ENCODE measurements around the gene PID1. TPM values are rescaled to one million over a fixed set of nuclear protein-coding genes. Genes with fewer than 3 reads are reported as not detected.

Gene PID1
- total RNA-seq, 1 experiment from 2014 or later, result 0.15 TPM

DNA sequence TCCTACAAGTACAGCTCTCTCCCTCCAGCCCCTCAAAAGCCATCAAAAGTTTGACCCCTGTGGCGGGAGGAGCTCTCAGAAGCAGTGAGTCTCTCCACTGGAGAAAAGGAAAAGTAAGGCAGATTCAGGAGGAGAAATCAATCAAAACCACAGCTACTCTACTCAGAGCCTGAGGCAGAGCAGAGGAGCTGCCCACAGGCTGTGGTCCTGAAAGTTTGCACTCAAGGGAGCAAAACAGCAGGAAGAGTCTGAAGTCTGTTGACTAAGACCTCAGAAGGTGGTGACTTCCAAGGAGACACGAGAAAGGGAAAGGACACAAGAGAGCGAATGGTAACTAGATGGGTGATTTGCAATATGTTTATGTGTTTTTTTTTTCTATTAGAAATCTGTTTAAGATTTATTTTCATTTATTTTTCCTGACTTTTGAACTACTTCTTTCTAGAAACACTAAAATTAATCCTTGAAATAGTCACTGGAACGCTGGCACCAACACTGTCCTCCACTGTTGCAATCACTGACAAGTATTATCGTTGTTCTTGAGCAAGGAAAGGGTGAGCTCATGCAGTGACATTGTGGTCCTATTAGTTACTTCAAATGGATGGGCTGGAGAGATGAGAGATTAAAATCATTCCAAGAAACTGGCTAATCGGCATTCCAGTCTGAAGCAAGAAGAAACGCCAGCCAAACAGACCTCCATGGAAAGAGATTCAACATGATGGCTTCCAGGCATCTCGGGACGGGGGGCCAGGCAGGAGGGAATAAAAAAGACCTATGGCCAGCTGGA is 35.8 kb downstream of the PID1 start:
- ATAC-seq (no peak), DNase-seq (ENCODE audit: low read depth, low spot score) (no peak)
- H3K9ac ChIP-seq (ENCODE audit: low read length), result no peak overlapping the region
- H3K4me3 ChIP-seq (replicated peaks in 1 of 2; ENCODE audit: low read depth in 1 of 2, low read length in 2 of 2), result no peak overlapping the region
- intact Hi-C loops (cut with micrococcal nuclease), result no loop called here
- no peaks in the 10 kb centered on the region for H3K79me2 ChIP-seq (ENCODE audit: insufficient read depth, low read length)
- RAD21 ChIA-PET (ENCODE audit: low non-redundant PET in 1 of 2, low total read pairs in 2 of 2, uncharacterized antibody in 2 of 2, unreplicated experiment in 2 of 2), result no interaction called here
- no peaks in the 10 kb centered on the region for H3K4me1 ChIP-seq (ENCODE audit: control insufficient read depth in 1 of 2, insufficient read depth in 2 of 2, low read length in 2 of 2)
- CTCF ChIA-PET, result no interaction called here
- no peaks in the 10 kb centered on the region for H3K36me3 ChIP-seq (ENCODE audit: control insufficient read depth in 1 of 2, insufficient read depth in 2 of 2, low read length in 2 of 2)
- no peaks in the 10 kb centered on the region for H3K9me3 ChIP-seq (ENCODE audit: control insufficient read depth in 1 of 2, insufficient read depth in 1 of 2, low read depth in 1 of 2, low read length in 2 of 2)
- no peak overlapping the region for H2AFZ ChIP-seq (ENCODE audit: low read depth, low read length, poor library complexity, severe bottlenecking)
- no peak overlapping the region for H3K27ac ChIP-seq (ENCODE audit: low read depth, low read length)
- TF ChIP-seq, protein P1, sequence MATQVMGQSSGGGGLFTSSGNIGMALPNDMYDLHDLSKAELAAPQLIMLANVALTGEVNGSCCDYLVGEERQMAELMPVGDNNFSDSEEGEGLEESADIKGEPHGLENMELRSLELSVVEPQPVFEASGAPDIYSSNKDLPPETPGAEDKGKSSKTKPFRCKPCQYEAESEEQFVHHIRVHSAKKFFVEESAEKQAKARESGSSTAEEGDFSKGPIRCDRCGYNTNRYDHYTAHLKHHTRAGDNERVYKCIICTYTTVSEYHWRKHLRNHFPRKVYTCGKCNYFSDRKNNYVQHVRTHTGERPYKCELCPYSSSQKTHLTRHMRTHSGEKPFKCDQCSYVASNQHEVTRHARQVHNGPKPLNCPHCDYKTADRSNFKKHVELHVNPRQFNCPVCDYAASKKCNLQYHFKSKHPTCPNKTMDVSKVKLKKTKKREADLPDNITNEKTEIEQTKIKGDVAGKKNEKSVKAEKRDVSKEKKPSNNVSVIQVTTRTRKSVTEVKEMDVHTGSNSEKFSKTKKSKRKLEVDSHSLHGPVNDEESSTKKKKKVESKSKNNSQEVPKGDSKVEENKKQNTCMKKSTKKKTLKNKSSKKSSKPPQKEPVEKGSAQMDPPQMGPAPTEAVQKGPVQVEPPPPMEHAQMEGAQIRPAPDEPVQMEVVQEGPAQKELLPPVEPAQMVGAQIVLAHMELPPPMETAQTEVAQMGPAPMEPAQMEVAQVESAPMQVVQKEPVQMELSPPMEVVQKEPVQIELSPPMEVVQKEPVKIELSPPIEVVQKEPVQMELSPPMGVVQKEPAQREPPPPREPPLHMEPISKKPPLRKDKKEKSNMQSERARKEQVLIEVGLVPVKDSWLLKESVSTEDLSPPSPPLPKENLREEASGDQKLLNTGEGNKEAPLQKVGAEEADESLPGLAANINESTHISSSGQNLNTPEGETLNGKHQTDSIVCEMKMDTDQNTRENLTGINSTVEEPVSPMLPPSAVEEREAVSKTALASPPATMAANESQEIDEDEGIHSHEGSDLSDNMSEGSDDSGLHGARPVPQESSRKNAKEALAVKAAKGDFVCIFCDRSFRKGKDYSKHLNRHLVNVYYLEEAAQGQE (IDR thresholded peaks at IDR 0.05; ENCODE audit: low read depth), result peak; percentile 42
- TF ChIP-seq CBX3 (IDR thresholded peaks at IDR 0.05; ENCODE audit: low read depth), result no peak
- POLR2A ChIA-PET, result no interaction called here
- BruUV-seq (replicated peaks), result no TSS peak
- no peaks in the 10 kb centered on the region for H4K20me1 ChIP-seq (ENCODE audit: insufficient read depth)
- no peak overlapping the region for H3K4me2 ChIP-seq (ENCODE audit: low read length)
- no peaks in the 10 kb centered on the region for H3K9me2 ChIP-seq (ENCODE audit: insufficient read depth)
- no peaks in the 10 kb centered on the region for H3K27me3 ChIP-seq (ENCODE audit: insufficient read depth, low read length)

DNA sequence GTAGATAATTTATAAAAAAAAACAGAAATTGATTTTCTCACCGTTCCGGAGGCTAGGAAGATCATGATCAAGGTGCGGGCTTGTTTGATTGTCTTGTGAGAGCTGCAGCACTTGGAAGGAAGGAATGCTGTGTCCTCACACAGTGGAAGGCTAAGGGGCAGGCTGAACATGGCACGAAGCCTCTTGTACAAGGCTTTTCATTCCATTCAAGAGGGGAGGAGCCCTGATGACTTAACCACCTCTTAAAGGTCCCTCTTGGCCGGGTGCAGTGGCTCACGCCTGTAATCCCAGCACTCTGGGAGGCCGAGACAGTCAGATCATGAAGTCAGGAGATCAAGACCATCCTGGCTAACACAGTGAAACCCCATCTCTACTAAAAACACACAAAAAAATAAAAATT is 39.2 kb downstream of the PID1 start:
- RAD21 ChIA-PET (ENCODE audit: low non-redundant PET in 1 of 2, low total read pairs in 2 of 2, uncharacterized antibody in 2 of 2, unreplicated experiment in 2 of 2), result no interaction called here
- Histone ChIP-seq H3K79me2 (ENCODE audit: insufficient read depth, low read length) (no peaks in the 10 kb centered on the region), H4K20me1 (ENCODE audit: insufficient read depth) (no peaks in the 10 kb centered on the region), H3K4me2 (ENCODE audit: low read length) (no peak overlapping the region), H3K4me3 (replicated peaks in 1 of 2; ENCODE audit: low read depth in 1 of 2, low read length in 2 of 2) (no peak overlapping the region), H3K9me2 (ENCODE audit: insufficient read depth) (no peaks in the 10 kb centered on the region), H3K9ac (ENCODE audit: low read length) (no peak overlapping the region), H3K4me1 (ENCODE audit: control insufficient read depth in 1 of 2, insufficient read depth in 2 of 2, low read length in 2 of 2) (no peaks in the 10 kb centered on the region), H3K27me3 (ENCODE audit: insufficient read depth, low read length) (no peaks in the 10 kb centered on the region), H3K36me3 (ENCODE audit: control insufficient read depth in 1 of 2, insufficient read depth in 2 of 2, low read length in 2 of 2) (no peaks in the 10 kb centered on the region), H3K27ac (ENCODE audit: low read depth, low read length) (no peak overlapping the region), H3K9me3 (ENCODE audit: control insufficient read depth in 1 of 2, insufficient read depth in 1 of 2, low read depth in 1 of 2, low read length in 2 of 2) (no peaks in the 10 kb centered on the region), H2AFZ (ENCODE audit: low read depth, low read length, poor library complexity, severe bottlenecking) (no peak overlapping the region)
- DNase-seq (ENCODE audit: low read depth, low spot score), result no peak
- CTCF ChIA-PET, result no interaction called here
- intact Hi-C loops (cut with micrococcal nuclease), result no loop called here
- POLR2A ChIA-PET, result no interaction called here
- TF ChIP-seq, protein P2, sequence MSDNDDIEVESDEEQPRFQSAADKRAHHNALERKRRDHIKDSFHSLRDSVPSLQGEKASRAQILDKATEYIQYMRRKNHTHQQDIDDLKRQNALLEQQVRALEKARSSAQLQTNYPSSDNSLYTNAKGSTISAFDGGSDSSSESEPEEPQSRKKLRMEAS (IDR thresholded peaks at IDR 0.05), result no peak
- TF ChIP-seq, protein P3, sequence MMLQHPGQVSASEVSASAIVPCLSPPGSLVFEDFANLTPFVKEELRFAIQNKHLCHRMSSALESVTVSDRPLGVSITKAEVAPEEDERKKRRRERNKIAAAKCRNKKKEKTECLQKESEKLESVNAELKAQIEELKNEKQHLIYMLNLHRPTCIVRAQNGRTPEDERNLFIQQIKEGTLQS (IDR thresholded peaks at IDR 0.05), result no peak
- no peak for ATAC-seq
- BruUV-seq (replicated peaks), result no TSS peak

Measured in HCT116 (cell line).